ENCODE data around the gene KRT80. TPM values are rescaled to one million over a fixed set of nuclear protein-coding genes. Genes with fewer than 3 reads are reported as not detected.

KRT80 gene
- polyA plus RNA-seq, 3 donors = 0.70 to 1.1 (median 0.99) TPM

Other genes starting within 250 kb of the KRT80 start
- 10 to 100 TPM; 53.4 to 65.8 (median 58.7) TPM for gene ACVR1B, start 240.3 kb downstream of the KRT80 start, polyA plus RNA-seq (ENCODE audit: insufficient read length in 3 of 3)
- gene TAMALIN, start 185.1 kb downstream of the KRT80 start, polyA plus RNA-seq (ENCODE audit: insufficient read length in 3 of 3) = 10 to 100 TPM; 17.7 to 20.3 (median 19.3) TPM
- 10 to 100 TPM in 2 of 3 donors, 1 to 10 TPM in 1; 9.5 to 14.7 (median 14.1) TPM for gene NR4A1, start 140.6 kb downstream of the KRT80 start, polyA plus RNA-seq (ENCODE audit: insufficient read length in 3 of 3)
- 10 to 100 TPM; 28.7 to 34.0 (median 30.1) TPM for gene ATG101, start 122.0 kb downstream of the KRT80 start, polyA plus RNA-seq (ENCODE audit: insufficient read length in 3 of 3)
- gene SMIM41, start 112.3 kb downstream of the KRT80 start, polyA plus RNA-seq (ENCODE audit: insufficient read length in 3 of 3) = under 1 TPM; 0.61 to 0.73 (median 0.73) TPM
- gene KRT7, start 41.2 kb upstream of the KRT80 start, polyA plus RNA-seq (ENCODE audit: insufficient read length in 3 of 3) = 10 to 100 TPM; 62.3 to 83.1 (median 64.3) TPM
- not detected for gene KRT86, start 82.6 kb upstream of the KRT80 start, polyA plus RNA-seq (ENCODE audit: insufficient read length in 3 of 3)
- gene KRT81, start 99.5 kb upstream of the KRT80 start, polyA plus RNA-seq (ENCODE audit: insufficient read length in 3 of 3) = under 1 TPM in 1 of 3 donors, not detected in 2; 0.11 TPM
- gene KRT83, start 129.4 kb upstream of the KRT80 start, polyA plus RNA-seq (ENCODE audit: insufficient read length in 3 of 3) = not detected
- gene KRT85, start 175.5 kb upstream of the KRT80 start, polyA plus RNA-seq (ENCODE audit: insufficient read length in 3 of 3) = not detected
- gene KRT84, start 193.6 kb upstream of the KRT80 start, polyA plus RNA-seq (ENCODE audit: insufficient read length in 3 of 3) = not detected
- gene KRT82, start 214.3 kb upstream of the KRT80 start, polyA plus RNA-seq (ENCODE audit: insufficient read length in 3 of 3) = not detected
- gene KRT75, start 242.4 kb upstream of the KRT80 start, polyA plus RNA-seq (ENCODE audit: insufficient read length in 3 of 3) = not detected